HL-60/S4 treated with retinoic acid at 250 ng/mL for 4 days and 3 days (cell line): ENCODE measurements around the gene PPP2R3C.
"Not testable (repeated sequence)": the region's sequence is repeated elsewhere in the genome, so short reads cannot be mapped to it uniquely, and the experiment has no call there.

Source experiments
- in situ Hi-C: fragments of 300-500 bp; cut with MboI; formaldehyde crosslinking; loops from 2 replicates; pipeline ENCODE4 v1.7.0; 2022; ENCODE audit warnings: low sequenced_read_pairs

Gene PPP2R3C

DNA sequence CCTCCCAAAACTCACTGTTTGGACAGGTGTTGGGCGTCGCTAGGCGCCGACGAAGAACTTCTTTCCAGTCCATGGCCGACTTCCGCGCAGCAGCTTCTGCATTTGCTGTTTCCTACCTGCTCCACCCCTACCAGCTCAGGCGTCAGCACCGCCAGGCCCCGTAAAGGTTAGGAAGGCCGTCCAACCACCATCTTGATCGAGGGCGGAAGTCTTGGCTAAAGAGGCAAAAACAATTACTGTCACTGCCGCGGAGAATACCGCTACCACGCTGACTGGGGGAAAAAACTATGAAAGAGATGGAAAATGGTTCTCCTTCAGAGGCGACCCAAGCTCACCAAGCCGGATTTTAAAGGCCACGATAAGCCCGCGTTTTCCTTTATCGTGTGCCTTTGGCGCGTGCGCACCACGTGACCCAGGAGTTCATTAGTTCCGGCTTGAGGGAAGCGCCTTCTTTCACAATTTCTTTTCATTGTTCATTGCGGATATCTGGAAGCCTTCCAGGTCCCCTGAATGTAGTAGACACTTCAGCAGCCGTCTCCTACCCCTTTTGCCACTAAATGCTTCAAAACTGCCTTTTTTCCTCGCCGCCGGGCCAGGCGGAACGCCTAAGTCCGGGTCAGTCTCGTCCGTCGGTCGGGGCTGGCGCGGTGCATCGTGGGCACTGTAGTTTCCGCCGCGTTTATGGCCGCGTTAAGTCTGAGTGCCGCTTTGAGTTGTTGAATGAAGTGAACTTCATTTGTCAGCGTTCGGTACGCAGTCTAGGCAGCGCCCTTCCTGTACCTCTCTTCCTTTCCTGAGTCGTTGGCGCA lies at the start of gene PPP2R3C, which contains the start of gene PRORP:
Gene PPP2R3C, minus strand, starts transcription at position 104 of the 809 bp plus-strand sequence. Its CDS starts 31 bp downstream, at position 73.
Gene PRORP, plus strand, starts transcription at position 666 of the 809 bp plus-strand sequence. CDS start 694 bp downstream, outside the sequence.
- in situ Hi-C loops, result no loop called here

DNA sequence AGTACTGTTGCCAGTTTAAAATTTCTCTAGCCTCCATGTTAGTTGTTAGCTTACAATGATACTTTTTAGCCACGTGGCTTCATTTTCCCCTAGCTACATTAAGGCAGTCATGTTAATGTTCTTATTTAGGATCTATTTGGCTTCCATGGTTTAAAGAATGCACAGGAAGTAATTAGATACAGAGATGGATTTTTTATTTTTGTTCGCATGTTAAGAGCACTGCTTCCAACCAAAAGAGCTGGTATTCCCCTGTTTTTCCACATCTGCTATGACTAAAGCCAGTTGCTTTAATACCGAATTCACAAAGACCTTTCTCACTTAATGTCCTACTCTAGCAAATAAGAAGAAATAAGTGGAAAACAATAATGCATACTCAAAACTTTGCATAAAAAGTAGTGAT lies 45.7 kb upstream of the PPP2R3C start:
- in situ Hi-C loops, result no loop called here

DNA sequence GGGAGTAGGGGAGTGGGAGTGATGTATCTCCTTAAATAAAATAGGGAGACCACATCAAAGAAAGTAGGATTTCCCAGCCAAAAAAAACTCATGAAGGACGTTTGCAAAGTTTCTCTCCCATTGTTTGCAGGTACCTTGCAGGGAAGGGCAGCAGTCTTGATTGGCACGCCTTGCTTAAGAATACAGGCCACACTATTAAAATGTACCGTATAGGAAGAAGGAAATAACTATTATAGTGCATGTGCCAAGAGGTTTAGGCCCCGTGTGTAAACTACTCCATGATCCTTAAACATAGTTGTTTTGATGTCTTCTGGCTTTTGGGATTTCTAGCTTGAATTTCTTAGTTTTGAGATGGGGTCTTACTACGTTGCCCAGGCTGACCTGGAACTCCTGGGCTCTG lies 43.1 kb upstream of the PPP2R3C start:
- in situ Hi-C loops, result no loop called here

DNA sequence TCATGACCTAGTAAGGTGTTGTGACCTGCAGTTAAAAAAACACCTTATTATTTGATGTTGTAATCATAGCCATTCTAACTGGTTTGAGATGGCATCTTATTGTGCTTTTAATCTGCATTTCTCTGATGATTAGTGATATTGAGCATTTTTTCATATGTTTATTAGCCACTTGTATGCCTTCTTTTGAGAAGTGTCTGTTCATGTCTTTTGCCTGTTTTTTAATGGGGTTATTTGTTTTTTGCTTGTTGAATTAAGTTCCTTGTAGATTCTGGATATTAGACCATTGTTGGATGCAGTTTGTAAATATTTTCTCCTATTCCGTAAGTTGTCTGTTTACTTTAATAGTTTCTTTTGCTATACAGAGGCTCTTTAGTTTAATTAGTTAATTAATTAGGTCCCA lies 41.6 kb upstream of the PPP2R3C start:
- in situ Hi-C loops, result no loop called here

DNA sequence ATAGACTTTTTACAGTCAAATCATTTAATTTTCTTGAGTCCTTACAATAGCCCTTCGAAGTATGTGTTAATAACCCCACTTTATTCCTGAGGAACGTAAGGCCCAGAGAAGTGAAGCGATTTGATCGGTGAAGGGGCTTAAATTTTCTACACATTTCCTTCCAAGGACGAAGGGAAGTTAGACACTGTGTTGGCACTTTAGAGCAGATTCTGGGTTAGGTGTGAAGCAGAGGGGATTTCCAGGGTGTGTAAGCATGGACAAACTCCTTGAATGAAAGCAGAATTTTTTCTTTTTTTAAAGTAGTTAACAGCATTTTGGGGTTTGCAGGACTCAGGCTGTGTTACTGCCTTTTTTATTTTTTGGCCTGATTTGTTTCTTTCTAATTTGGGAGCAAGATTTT lies 39.4 kb upstream of the PPP2R3C start:
- in situ Hi-C loops, result no loop called here

DNA sequence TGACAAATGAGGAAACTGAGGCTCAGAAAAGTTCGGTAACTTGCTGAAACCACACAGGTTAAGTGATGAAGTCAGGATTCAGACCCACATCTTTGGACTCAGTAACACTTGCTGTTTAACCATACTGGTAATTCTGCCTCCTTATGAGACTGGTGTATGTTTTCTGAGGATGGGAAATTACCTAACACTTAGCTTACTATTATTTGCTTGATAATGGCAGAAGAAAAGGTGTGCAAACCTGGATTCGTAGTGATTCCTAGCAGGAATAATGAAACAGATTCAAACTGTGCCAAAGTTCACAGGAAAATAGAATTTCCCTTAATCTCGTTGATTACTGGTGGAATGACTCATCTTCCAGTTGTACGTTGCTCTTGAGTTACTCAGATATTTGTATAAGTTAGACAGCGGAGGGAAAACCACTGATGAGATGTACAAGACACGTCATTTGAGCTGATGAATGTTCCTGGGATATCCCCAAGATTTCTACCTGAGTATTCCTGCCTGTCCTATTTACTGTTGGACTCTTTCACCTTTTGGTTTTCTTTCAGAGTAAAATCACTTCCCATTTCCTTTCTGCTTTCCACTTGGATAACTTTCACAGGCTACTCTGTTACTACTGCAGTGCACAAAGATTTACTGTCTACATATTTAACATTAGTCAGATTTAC lies 38.1 kb upstream of the PPP2R3C start:
- in situ Hi-C loops, result no loop called here

DNA sequence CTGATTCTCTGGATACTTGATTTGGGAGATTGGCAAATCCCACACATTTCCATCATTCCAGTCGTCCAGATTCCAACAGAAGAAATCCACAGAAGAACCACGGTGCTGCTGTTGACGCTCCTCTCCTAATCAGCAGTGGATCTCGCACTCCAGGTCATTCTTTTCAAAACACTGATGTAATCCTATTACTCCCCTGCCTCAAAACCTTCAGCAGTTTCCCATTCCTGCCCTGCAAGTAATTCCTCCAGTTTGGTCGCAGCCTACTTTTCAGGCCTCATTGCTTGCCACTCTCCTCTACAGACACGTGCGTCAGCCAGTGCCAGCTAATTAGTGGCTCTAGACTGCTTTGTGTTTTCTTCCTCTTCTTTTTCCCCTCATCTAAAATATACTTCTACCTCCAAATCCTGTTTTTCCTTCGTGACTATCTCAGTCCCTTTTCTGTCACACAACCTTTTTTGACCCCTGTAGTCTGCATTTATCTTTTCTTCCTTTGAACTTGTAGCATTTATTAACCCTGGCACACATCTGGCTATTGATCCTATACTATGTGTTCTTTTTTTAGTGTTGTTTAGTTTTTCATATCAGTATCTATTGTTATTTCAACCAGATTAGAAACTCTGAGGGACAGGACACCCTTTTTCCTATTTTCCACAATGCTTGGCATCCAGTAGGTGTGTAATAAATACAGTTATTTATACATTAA lies 37.3 kb upstream of the PPP2R3C start:
- in situ Hi-C loops, result no loop called here

DNA sequence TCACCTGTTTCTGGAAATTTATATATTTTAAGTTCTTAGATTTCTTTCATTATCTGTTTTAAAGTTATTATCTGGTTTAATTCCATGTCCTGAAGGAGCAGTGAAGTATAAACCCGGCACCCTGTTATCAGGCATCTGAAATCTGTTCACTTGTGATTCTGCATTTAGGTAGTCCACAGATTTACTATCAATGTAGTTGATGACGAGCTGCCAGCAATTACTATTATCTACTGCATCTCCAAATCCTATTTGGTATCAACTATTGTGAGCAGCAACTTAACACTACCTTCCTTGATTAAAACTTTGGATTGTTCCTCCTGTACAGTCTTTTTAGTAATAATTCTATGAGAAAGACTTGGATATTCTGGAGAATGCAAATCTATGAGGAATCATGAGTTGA lies 36.7 kb upstream of the PPP2R3C start:
- in situ Hi-C loops, result no loop called here

DNA sequence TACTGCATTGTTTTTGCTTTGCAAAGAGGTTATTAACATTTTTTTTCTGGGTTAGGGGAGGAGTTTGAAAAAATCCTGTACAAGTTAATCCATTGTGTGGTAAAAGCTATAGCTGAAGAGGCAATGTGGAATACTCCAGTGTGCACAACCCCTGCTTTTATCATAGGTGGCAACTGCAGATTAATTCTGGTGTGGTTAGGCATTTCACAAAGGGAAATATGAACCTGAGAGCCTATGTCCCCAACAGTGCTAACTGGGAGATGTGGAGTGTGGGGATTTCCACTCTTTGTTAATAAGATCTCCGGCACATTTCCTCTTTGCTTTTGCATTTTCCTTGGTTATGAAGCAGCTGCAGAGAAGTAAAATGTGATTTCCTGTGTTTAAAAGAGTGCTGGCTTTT lies 34.2 kb upstream of the PPP2R3C start:
- in situ Hi-C loops, result no loop called here

DNA sequence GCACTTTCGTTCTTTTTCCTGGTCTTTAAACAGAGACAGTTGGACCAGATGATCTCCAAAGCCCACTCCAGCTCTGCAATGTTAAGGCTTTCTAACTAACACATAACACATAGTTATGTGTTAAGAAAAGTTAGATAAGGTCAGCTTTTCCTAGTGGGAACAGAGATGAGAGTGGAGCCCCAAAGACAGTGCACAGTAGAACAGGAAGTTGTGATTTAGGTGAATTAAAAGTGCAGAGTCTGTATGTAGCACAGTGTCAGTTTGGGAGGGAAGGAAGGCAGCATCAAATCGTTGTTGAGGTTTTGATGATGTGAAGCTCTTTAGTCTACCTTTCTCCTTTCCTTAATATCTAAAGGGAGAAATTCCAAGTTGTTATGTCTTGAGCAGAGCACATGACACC lies 32.2 kb upstream of the PPP2R3C start:
- in situ Hi-C loops, result no loop called here

DNA sequence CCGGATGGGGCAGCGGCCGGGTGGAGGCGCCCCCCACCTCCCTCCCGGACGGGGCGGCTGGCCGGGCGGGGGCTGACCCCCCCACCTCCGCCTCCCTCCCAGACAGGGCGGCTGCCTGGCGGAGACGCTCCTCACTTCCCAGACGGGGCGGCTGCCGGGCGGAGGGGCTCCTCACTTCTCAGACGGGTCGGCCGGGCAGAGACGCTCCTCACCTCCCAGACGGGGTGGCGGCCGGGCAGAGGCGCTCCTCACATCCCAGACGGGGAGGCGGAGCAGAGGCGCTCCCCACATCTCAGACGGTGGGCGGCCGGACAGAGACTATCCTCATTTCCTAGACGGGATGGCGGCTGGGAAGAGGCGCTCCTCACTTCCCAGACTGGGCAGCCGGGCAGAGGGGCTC lies 30.7 kb upstream of the PPP2R3C start:
- in situ Hi-C loops, result not testable (repeated sequence)

DNA sequence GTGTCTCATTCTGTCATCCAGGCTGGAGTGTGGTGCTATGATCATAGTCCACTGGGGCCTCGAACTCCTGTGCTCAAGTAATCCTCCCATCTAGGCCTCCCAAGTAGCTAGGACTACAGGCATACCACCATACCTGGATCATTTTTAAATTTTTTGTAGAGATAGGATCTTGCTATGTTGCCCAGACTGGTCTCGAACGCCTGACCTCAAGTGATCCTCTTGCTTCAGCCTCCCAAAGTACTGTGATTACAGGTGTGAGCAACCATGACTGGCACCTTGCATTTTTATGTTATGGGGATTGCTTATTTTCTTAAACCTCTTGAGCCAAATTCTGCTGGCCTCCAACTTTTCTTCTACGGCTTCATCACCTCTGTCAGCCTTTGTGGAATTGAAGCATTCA lies 27.4 kb upstream of the PPP2R3C start:
- in situ Hi-C loops, result loop anchor here (25.0 kb wide), 1 partner anchor 263 kb away; the partner anchor contains the start of gene NFKBIA

DNA sequence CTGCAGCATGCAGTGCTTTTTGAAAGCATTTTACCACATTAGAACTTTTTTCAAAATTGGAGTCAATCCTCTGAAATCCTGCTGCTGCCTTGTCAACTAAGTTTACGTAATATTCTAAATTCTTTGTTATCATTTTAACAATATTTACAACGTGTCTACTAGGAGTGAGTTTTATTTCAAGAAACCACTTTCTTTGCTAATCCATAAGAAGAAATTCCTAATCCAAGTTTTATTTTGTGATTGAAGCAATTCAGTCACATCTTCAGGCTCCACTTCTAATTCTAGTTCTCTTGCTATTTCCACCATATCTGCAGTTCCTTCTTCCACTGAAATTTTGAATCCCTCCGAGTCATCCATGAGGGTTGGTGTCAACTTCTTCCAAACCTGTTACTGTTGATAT lies 25.9 kb upstream of the PPP2R3C start:
- in situ Hi-C loops, result loop anchor here (25.0 kb wide), 1 partner anchor 265 kb away; the partner anchor contains the start of gene NFKBIA

DNA sequence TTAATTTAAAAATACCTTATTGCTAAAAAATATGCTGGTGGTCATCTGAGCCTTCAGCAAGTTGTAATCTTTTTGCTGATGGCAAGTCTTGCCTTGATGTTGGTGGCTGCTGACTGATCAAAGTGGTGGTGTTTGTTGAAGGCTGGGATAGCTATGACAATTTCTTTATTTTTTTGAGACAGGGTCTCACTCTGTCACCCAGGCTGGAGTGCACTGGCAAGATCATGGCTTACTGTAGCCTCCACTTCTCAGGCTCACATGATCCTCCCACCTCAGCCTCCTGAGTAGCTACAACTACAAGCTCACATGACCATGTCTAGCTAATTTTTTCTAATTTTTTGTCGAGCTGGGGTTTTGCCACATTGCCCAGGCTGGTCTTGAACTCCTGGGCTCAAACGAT lies 25.4 kb upstream of the PPP2R3C start:
- in situ Hi-C loops, result loop anchor here (25.0 kb wide), 1 partner anchor 265 kb away; the partner anchor contains the start of gene NFKBIA

DNA sequence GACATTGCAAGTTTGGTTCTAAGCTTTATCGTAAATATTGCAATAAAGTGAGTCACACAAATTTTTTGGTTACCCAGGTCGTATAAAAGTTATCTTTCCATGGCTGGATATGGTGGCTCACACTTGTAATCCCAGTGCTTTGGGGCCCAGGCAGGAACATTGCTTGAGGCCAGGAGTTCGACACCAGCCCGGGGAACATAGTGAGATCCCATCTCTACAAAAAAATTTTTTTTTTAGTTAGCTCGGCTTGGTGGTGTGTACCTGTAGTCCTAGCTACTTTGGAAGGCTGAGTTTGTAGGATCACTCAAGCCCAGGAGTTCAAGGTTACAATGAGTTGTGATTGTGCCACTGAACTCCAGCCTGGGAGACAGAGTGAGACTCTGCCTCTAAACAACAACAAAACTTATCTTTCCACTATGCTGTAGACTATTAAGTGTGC lies 24.9 kb upstream of the PPP2R3C start:
- in situ Hi-C loops, result loop anchor here (25.0 kb wide), 1 partner anchor 266 kb away; the partner anchor contains the start of gene NFKBIA

DNA sequence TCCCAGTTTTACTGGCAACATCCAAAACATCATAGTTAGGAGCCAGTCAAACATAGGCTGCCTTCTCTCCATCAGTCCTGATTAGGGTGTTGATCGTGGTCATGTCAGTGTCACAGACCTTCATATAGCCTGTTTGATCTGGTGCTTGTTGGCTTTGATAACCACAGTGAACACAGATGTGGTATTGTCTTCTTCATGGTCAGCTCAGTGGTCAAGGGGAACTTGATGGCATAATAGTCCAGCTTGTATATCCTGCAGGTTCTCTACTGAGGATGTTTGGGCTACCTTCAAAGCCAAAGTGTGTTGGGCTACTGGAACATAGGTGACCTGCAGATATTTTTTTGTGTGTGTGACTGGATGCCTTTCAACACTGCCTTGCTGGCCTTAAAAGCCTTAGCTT lies 22.2 kb upstream of the PPP2R3C start:
- in situ Hi-C loops, result loop anchor here (25.0 kb wide), 1 partner anchor 268 kb away; the partner anchor contains the start of gene NFKBIA

DNA sequence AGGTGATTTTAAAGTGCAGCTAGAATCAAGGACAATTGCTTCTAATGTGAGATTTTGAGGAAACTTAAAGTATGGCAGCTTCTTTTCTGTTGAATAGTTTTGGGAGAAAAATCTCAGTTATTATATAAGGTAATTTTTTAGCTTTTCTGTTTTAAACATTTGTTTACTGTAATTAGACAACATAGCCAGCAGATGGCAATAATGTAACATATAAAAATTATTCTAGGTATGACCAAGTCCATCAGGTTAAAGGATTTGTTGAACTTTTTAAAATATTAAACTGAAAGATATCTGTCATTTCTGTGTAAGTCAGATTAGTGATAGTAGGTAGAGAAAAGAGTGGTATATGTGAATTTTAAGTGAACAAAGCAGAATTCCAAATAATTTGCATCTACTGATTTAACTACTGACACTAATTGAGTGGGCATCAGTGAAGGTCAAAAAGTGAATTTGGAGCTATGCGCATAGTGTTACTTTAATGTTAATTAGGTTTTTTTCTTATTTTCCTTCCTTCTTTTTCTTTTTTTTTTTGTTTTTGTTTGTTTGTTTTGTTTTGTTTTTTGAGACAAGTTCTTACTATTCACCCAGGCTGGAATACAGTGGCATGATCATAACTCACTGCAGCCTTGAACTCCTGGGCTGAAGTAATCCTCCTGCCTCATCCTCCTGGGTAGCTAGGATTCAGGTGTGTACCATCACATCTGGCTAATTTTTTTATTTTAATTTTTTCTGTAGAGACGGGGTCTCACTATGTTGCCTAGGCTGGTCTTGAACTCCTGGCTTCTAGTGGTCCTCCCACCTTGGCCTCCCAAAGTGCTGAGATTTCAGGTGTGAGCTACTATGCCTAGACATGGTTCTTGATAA lies 19.2 kb upstream of the PPP2R3C start:
- in situ Hi-C loops, result loop anchor here (25.0 kb wide), 1 partner anchor 271 kb away; the partner anchor contains the start of gene NFKBIA

DNA sequence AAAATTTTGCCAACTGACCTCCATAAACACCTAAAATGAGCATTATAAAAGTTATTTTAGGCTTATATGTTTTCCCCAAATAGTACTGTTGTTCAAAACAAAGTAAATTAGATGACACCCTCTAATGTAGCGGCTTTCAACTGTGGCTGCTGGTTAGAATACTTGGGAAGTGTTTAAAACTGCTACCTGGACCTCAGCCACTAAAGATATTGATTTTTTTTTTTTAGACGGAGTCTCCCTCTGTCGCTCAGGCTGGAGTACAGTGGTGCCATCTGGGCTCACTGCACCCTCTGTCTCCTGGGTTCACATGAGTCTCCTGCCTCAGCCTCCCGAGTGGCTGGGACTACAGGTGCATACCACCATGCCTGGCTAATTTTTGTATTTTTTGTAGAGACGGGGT lies 16.8 kb upstream of the PPP2R3C start:
- in situ Hi-C loops, result loop anchor here (25.0 kb wide), 1 partner anchor 274 kb away; the partner anchor contains the start of gene NFKBIA

DNA sequence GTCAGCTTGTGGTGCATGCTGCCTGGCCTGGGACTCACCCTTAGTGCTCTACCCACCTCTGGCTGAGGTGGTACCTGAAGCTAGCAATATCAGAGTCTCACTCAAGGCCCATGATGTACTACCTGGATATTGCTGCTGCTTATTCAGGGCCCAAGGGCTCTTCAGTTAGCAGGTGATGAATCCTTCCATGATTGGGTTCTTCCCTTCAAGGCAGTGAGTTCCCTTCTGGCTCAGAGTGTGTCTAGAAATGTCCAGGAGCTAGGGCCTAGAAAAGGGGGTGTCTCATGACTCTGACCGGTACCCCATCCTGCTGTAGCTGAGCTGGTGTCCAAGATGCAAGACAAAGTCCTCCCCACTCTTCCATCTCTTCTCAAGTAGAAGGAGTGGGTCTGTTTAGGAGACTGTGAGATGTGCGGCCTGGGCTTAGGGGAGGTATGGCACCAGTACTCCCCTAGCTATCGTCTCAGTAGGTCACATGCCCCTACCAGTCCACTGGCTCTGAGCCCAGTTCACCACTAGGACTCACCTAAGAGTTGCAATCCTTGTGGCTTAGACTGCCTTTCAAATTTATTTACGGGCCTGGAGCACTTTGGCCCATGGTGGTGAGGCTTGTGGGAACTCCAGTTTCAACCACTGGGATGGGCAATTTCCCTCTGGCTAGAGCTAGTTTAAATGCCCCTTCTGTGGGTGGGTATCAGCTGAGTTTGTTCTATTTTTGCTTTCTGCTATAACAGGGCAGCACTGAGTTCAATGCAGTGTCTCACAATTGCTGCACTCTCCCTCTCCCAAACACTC lies 12.7 kb upstream of the PPP2R3C start:
- in situ Hi-C loops, result loop anchor here (25.0 kb wide), 1 partner anchor 278 kb away; the partner anchor contains the start of gene NFKBIA
